ENCODE data around the gene ITGAX. TPM values are rescaled to one million over a fixed set of nuclear protein-coding genes. Genes with fewer than 3 reads are reported as not detected.

ITGAX gene
- total RNA-seq, 1 experiment from 2014 or later = not detected

- DNase-seq = no peak
- H3K9me3 ChIP-seq = no peaks in the 10 kb centered on the region
- H3K4me3 Mint-ChIP-seq (ENCODE audit: unreplicated experiment) = no peak overlapping the region
- intact Hi-C loops (cut with micrococcal nuclease; ENCODE audit: unreplicated experiment) = no loop called here
- no peaks in the 10 kb centered on the region for H3K36me3 Mint-ChIP-seq (ENCODE audit: insufficient read depth, unreplicated experiment)
- H3K27me3 ChIP-seq (replicated peaks; ENCODE audit: control insufficient read depth, insufficient read depth, low read length) = no peaks in the 10 kb centered on the region
- no peaks in the 10 kb centered on the region; the same call in 1 of the 2 replicates for H3K4me1 ChIP-seq
- TF ChIP-seq, protein P1, sequence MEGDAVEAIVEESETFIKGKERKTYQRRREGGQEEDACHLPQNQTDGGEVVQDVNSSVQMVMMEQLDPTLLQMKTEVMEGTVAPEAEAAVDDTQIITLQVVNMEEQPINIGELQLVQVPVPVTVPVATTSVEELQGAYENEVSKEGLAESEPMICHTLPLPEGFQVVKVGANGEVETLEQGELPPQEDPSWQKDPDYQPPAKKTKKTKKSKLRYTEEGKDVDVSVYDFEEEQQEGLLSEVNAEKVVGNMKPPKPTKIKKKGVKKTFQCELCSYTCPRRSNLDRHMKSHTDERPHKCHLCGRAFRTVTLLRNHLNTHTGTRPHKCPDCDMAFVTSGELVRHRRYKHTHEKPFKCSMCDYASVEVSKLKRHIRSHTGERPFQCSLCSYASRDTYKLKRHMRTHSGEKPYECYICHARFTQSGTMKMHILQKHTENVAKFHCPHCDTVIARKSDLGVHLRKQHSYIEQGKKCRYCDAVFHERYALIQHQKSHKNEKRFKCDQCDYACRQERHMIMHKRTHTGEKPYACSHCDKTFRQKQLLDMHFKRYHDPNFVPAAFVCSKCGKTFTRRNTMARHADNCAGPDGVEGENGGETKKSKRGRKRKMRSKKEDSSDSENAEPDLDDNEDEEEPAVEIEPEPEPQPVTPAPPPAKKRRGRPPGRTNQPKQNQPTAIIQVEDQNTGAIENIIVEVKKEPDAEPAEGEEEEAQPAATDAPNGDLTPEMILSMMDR (IDR thresholded peaks at IDR 0.05; ENCODE audit: insufficient read depth in 1 of 2, low read depth in 1 of 2, low read length in 1 of 2, severe bottlenecking in 1 of 2, unreplicated experiment in 1 of 2) = no peak
- H3K4me3 ChIP-seq (ENCODE audit: low read depth, low read length) = no peak overlapping the region
- no TSS peak for BruUV-seq (replicated peaks)
- ChIA-PET CTCF (no interaction called here), POLR2A (no interaction called here)
- H3K36me3 ChIP-seq (ENCODE audit: control insufficient read depth, insufficient read depth, low read length) = no peaks in the 10 kb centered on the region
- H3K27me3 Mint-ChIP-seq (ENCODE audit: insufficient read depth, unreplicated experiment) = peaks cover 5% of the 10 kb centered on the region
- H3K4me1 Mint-ChIP-seq (ENCODE audit: low read depth, unreplicated experiment) = no peaks in the 10 kb centered on the region
- no peaks in the 10 kb centered on the region for H3K9me3 Mint-ChIP-seq (ENCODE audit: unreplicated experiment)
- H3K27ac Mint-ChIP-seq (ENCODE audit: unreplicated experiment) = no peak overlapping the region
Observed at GRCh38 chr16:31380201-31380600, 25.2 kb downstream of the ITGAX start.

- ChIA-PET CTCF (interaction anchor here (0.5 to 0.7 kb wide), 2 partner anchors 85 to 329 kb away, joined by 3 to 4 read pairs; no protein-coding TSS in a partner anchor), POLR2A (no interaction called here)
- Mint-ChIP-seq H3K27ac (ENCODE audit: unreplicated experiment) (no peak overlapping the region), H3K9me3 (ENCODE audit: unreplicated experiment) (no peaks in the 10 kb centered on the region), H3K4me1 (ENCODE audit: low read depth, unreplicated experiment) (no peaks in the 10 kb centered on the region), H3K4me3 (ENCODE audit: unreplicated experiment) (no peak overlapping the region), H3K36me3 (ENCODE audit: insufficient read depth, unreplicated experiment) (no peaks in the 10 kb centered on the region), H3K27me3 (ENCODE audit: insufficient read depth, unreplicated experiment) (peaks cover 2% of the 10 kb centered on the region)
- BruUV-seq (replicated peaks) = no TSS peak
- peak; percentile 53 to 57 for DNase-seq
- H3K4me3 ChIP-seq (ENCODE audit: low read depth, low read length) = no peak overlapping the region
- H3K27me3 ChIP-seq (replicated peaks; ENCODE audit: control insufficient read depth, insufficient read depth, low read length) = no peaks in the 10 kb centered on the region
- TF ChIP-seq, protein P1 (IDR thresholded peaks at IDR 0.05; ENCODE audit: insufficient read depth in 1 of 2, low read depth in 1 of 2, low read length in 1 of 2, severe bottlenecking in 1 of 2, unreplicated experiment in 1 of 2) = peak; percentile 49 to 62
- peaks cover 10% of the 10 kb centered on the region; the same call in 1 of the 2 replicates for H3K4me1 ChIP-seq
- no peaks in the 10 kb centered on the region for H3K36me3 ChIP-seq (ENCODE audit: control insufficient read depth, insufficient read depth, low read length)
- no peaks in the 10 kb centered on the region for H3K9me3 ChIP-seq
- intact Hi-C loops (cut with micrococcal nuclease; ENCODE audit: unreplicated experiment) = no loop called here
Observed at GRCh38 chr16:31382485-31383161, 27.6 kb downstream of the ITGAX start.

- intact Hi-C loops (cut with micrococcal nuclease; ENCODE audit: unreplicated experiment) = loop anchor here (1.0 kb wide), 1 partner anchor 57 kb away; the partner anchor contains the start of gene ZNF843
- Mint-ChIP-seq H3K27ac (ENCODE audit: unreplicated experiment) (peak overlapping the region; percentile 15), H3K36me3 (ENCODE audit: insufficient read depth, unreplicated experiment) (no peaks in the 10 kb centered on the region), H3K4me3 (ENCODE audit: unreplicated experiment) (no peak overlapping the region), H3K27me3 (ENCODE audit: insufficient read depth, unreplicated experiment) (peaks cover 4% of the 10 kb centered on the region), H3K4me1 (ENCODE audit: low read depth, unreplicated experiment) (no peaks in the 10 kb centered on the region), H3K9me3 (ENCODE audit: unreplicated experiment) (no peaks in the 10 kb centered on the region)
- Histone ChIP-seq H3K27me3 (replicated peaks; ENCODE audit: control insufficient read depth, insufficient read depth, low read length) (no peaks in the 10 kb centered on the region), H3K9me3 (no peaks in the 10 kb centered on the region), H3K4me3 (ENCODE audit: low read depth, low read length) (no peak overlapping the region), H3K36me3 (ENCODE audit: control insufficient read depth, insufficient read depth, low read length) (no peaks in the 10 kb centered on the region), H3K4me1 (peaks cover 10% of the 10 kb centered on the region; the same call in 1 of the 2 replicates)
- BruUV-seq (replicated peaks) = no TSS peak
- TF ChIP-seq, protein P1 (IDR thresholded peaks at IDR 0.05; ENCODE audit: insufficient read depth in 1 of 2, low read depth in 1 of 2, low read length in 1 of 2, severe bottlenecking in 1 of 2, unreplicated experiment in 1 of 2) = no peak
- POLR2A ChIA-PET = no interaction called here
- DNase-seq = peak; percentile 12 to 44
- CTCF ChIA-PET = interaction anchor here (0.5 to 0.7 kb wide), 2 partner anchors 26 to 57 kb away, joined by 3 read pairs; partner anchors contain the start of gene ZNF843
Observed at GRCh38 chr16:31385680-31386079, 30.7 kb downstream of the ITGAX start.
